ENCODE data around the gene PYROXD2.

Gene PYROXD2

DNA sequence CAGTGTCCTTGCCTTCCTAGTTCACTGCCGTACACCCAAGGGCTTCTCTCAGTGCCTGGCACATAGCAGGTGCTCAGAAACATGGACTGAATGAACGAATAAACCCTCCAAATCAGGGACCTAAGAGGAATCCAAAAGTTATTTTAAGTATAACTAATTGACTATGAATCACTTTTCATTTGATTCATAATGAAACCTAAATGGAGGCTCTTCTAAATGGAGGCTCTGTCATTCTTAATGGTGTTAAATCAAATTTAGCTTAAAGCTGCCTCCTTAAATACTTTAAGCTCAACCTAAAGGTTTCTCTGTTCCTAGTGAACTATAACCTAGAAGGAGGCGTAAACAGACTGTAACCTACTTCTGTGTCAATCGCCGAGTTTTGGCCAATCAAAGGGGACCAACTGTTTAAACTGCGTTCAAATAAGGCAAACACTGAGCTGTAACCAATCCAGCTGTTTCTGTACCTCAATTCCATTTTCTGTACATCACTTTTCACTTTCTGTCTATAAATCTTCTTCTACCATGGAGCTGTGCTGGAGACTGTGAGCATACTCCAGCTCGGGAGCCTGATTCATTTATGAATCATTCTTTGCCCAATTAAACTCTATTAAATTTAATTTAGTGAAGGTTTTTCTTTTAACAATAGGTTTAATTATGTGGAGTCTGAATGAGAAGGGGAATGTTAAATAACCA, 11.0 kb downstream of the PYROXD2 start:
- no peak overlapping the region for H3K4me3 ChIP-seq (ENCODE audit: low read depth, low read length)
- TF ChIP-seq CTCF (IDR thresholded peaks at IDR 0.05; ENCODE audit: low read depth, low read length, missing control alignments) = no peak
- no peak for DNase-seq (ENCODE audit: low read depth)
- in situ Hi-C loops (cut with HindIII; ENCODE audit: low sequenced_read_pairs) = loop anchor here (5.0 kb wide), 1 partner anchor 97 kb away; no protein-coding TSS in a partner anchor

- no peak overlapping the region for H3K4me3 ChIP-seq (ENCODE audit: low read depth, low read length)
- no peak for DNase-seq (ENCODE audit: low read depth)
- in situ Hi-C loops (cut with HindIII; ENCODE audit: low sequenced_read_pairs) = loop anchor here (5.0 kb wide), 1 partner anchor 96 kb away; no protein-coding TSS in a partner anchor
- no peak for TF ChIP-seq CTCF (IDR thresholded peaks at IDR 0.05; ENCODE audit: low read depth, low read length, missing control alignments)
Observed at GRCh38 chr10:98402931-98403718, 11.9 kb downstream of the PYROXD2 start.

DNA sequence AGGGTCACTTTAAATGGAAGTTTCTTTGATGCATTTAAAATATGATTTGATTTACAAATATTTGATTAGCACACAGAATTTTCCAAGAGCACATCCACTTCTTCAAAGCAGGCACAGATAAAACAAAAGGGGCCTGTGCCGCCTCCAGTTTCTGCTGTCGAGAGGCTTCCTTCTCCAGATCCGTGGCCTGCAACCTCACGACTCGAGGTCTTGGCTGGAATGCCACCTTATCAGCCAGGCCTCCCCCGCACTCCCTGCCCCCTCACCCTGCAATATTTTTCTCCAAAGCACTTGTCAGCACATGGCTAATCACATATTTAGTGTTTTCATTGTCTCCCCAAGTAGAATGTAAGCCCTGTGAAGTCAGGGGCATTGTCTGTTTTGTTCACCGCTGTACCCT, 12.5 kb downstream of the PYROXD2 start:
- in situ Hi-C loops (cut with HindIII; ENCODE audit: low sequenced_read_pairs) = loop anchor here (5.0 kb wide), 1 partner anchor 95 kb away; no protein-coding TSS in a partner anchor
- no peak for DNase-seq (ENCODE audit: low read depth)
- no peak for TF ChIP-seq CTCF (IDR thresholded peaks at IDR 0.05; ENCODE audit: low read depth, low read length, missing control alignments)
- no peak overlapping the region for H3K4me3 ChIP-seq (ENCODE audit: low read depth, low read length)

GRCh38 chr10:98400482-98400881, 14.5 kb downstream of the PYROXD2 start:
- in situ Hi-C loops (cut with HindIII; ENCODE audit: low sequenced_read_pairs) = loop anchor here (5.0 kb wide), 1 partner anchor 93 kb away; no protein-coding TSS in a partner anchor
- no peak for TF ChIP-seq CTCF (IDR thresholded peaks at IDR 0.05; ENCODE audit: low read depth, low read length, missing control alignments)
- DNase-seq (ENCODE audit: low read depth) = no peak
- no peak overlapping the region for H3K4me3 ChIP-seq (ENCODE audit: low read depth, low read length)

- no peak for TF ChIP-seq CTCF (IDR thresholded peaks at IDR 0.05; ENCODE audit: low read depth, low read length, missing control alignments)
- no peak for DNase-seq (ENCODE audit: low read depth)
- in situ Hi-C loops (cut with HindIII; ENCODE audit: low sequenced_read_pairs) = loop anchor here (5.0 kb wide), 1 partner anchor 92 kb away; no protein-coding TSS in a partner anchor
- H3K4me3 ChIP-seq (ENCODE audit: low read depth, low read length) = no peak overlapping the region
Observed at GRCh38 chr10:98399784-98400183, 15.2 kb downstream of the PYROXD2 start.

DNA sequence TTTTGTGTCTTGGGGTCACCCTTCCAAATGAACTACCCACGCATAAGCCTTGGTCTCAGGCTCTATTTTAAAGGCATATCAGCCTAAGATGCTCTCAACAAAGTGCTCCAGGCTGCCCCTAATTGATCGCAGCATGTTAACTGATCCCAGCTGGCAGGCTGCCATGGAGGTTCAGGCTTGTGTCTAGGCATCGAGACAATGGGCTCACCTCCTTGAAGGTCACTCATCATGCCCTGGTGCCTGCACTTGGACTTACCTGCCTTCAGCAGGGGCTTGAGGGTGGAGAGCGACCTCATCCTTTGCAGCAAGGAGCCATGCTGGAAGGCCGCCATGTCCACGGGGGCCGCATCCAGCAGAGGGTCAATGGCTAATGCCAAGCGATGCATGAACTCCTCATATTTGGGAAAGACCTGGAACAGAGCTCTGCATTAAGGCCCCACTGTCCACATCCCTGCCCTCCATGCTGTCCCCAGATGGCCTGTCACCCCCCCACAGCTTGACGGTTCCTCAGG, 17.8 kb downstream of the PYROXD2 start:
- no peak overlapping the region for H3K4me3 ChIP-seq (ENCODE audit: low read depth, low read length)
- in situ Hi-C loops (cut with HindIII; ENCODE audit: low sequenced_read_pairs) = no loop called here
- no peak for DNase-seq (ENCODE audit: low read depth)
- TF ChIP-seq CTCF (IDR thresholded peaks at IDR 0.05; ENCODE audit: low read depth, low read length, missing control alignments) = no peak

All from astrocyte of the cerebellum (primary cell).